SK-N-SH (cell line): ENCODE measurements around the gene ZMAT5.

Experiments used
- POLR2AphosphoS5 ChIP-seq: IDR thresholded peaks from 2 replicates; pipeline ENCODE4 v1.6.1; 2012; ENCODE audit warnings: low read depth, low read length
- TF ChIP-seq, protein P1 (sequence below): fragments of 200-600 bp; sonication (generic); IDR thresholded peaks from 2 replicates; pipeline ENCODE4 v1.6.1; 2017; ENCODE audit warnings: antibody characterized with exemption, mild to moderate bottlenecking, moderate library complexity

DNA sequence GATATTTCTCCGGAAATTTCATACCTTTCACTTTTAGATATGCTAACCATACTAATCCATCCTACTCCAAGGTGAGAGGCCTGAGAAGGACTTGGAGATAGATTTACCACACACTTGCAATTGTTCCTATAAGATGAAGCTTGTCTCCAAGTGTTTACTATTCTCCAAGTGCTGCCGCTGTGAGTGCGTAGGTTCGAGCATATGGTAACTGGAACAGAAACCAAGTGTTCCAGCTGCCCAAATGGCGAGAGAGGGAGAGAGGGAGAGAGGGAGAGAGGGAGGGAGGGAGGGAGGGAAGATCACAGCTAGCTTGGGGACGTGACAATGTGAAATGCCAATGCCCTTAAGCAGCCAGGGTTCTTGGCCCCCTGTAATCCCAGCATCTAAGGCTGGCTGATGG lies 49.7 kb upstream of the ZMAT5 start:
- TF ChIP-seq, protein P1, sequence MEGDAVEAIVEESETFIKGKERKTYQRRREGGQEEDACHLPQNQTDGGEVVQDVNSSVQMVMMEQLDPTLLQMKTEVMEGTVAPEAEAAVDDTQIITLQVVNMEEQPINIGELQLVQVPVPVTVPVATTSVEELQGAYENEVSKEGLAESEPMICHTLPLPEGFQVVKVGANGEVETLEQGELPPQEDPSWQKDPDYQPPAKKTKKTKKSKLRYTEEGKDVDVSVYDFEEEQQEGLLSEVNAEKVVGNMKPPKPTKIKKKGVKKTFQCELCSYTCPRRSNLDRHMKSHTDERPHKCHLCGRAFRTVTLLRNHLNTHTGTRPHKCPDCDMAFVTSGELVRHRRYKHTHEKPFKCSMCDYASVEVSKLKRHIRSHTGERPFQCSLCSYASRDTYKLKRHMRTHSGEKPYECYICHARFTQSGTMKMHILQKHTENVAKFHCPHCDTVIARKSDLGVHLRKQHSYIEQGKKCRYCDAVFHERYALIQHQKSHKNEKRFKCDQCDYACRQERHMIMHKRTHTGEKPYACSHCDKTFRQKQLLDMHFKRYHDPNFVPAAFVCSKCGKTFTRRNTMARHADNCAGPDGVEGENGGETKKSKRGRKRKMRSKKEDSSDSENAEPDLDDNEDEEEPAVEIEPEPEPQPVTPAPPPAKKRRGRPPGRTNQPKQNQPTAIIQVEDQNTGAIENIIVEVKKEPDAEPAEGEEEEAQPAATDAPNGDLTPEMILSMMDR, result no peak
- TF ChIP-seq POLR2AphosphoS5, result no peak
